Mesodermal cell (in vitro differentiated cells): Measurements from ENCODE around the gene EFHC1.

ENCODE experiments used
- H3K27ac ChIP-seq: 2 replicates; pipeline ENCODE4 v1.7.0; 2013; ENCODE audit warnings: mild to moderate bottlenecking, low read depth, low read length, moderate library complexity; ENCODE audit not compliant: severe bottlenecking
- H3K36me3 ChIP-seq: 2 replicates; pipeline ENCODE4 v1.7.1; 2013; ENCODE audit warnings: mild to moderate bottlenecking, low read length, moderate library complexity; ENCODE audit not compliant: control insufficient read depth, insufficient read depth
- H3K4me1 ChIP-seq: one replicate; pipeline ENCODE4 v1.7.1; 2013; ENCODE audit warnings: mild to moderate bottlenecking, low read length; ENCODE audit not compliant: insufficient read depth, control insufficient read depth, poor library complexity, severe bottlenecking
- H3K4me3 ChIP-seq: 2 replicates; pipeline ENCODE4 v1.7.0; 2013; ENCODE audit warnings: low read length, control low read depth, mild to moderate bottlenecking; ENCODE audit not compliant: insufficient read depth, poor library complexity, severe bottlenecking; ENCODE audit errors: extremely low read depth
- H3K9me3 ChIP-seq: 2 replicates; pipeline ENCODE4 v1.7.1; 2013; ENCODE audit warnings: mild to moderate bottlenecking, low read length, moderate library complexity; ENCODE audit not compliant: control insufficient read depth
- WGBS, 2 experiments: methylation state at CpG; one replicate each; pipeline ENCODE4 v1.1.5; 2013; ENCODE audit warnings: missing lambda C conversion rate in 2 of 2; ENCODE audit not compliant: insufficient coverage in 2 of 2; 5-methylcytosine and 5-hydroxymethylcytosine counted together

The EFHC1 gene

DNA sequence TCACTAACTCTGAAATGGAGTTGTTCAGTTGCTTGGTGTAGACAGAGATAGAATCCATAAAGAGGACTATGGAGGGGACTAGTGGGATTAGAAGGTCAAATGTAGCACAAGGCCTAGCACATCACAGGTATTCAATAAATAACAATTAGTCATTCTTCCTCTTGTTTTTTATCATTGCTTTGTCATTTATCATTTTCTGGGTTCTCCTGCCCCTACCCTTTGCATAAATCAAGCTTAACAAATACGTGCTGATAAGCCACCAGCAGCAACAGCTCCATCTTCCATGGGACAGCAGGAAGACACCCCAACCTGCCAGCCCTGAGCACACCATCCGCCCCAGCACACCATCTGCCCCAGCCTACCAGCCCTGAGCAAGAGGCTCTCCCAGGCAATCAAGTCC is 133.6 kb downstream of the EFHC1 start:
- H3K9me3 ChIP-seq = no peaks in the 10 kb centered on the region
- WGBS, 2 experiments = 88% methylated on average over 2 of the region's 2 CpGs; no CpG with 5 or more reads in 1 of the 2 experiments
- no peak overlapping the region for H3K4me3 ChIP-seq
- no peak overlapping the region for H3K27ac ChIP-seq
- H3K36me3 ChIP-seq = peaks cover 6% of the 10 kb centered on the region
- peaks cover 57% of the 10 kb centered on the region for H3K4me1 ChIP-seq

DNA sequence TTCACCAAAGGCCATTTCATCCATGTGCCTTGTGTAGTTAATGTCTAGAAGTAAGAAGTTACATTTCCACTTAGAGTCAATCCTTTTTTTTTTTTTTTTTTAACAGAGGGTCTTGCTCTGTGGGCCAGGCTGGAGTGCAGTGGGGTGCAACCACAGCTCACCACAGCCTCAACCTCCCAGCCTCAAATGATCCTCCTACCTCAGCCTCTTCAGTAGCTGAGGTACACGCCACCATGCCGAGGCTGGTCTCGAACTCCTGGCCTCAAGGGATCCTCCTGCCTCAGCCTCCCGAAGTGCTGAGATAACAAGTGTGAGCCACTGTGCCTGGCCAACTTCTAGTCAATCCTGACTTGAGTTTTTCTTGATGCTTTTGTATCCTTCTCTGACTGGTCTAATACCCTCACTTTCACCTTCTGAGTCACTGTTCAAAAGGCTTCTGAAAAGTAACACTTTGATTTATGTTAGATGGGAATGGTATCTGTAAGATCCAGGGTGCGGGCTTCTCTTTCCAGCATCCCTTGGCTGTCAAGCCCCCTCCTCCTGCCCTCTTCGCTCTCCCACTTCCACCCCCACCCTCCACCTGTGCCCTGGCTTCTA is 134.6 kb downstream of the EFHC1 start:
- no peaks in the 10 kb centered on the region for H3K9me3 ChIP-seq
- H3K27ac ChIP-seq = no peak overlapping the region
- peaks cover 14% of the 10 kb centered on the region for H3K36me3 ChIP-seq
- WGBS, 2 experiments = 96 to 98% methylated on average over 4 to 6 of the region's 6 CpGs
- no peak overlapping the region for H3K4me3 ChIP-seq
- H3K4me1 ChIP-seq = peaks cover 52% of the 10 kb centered on the region

DNA sequence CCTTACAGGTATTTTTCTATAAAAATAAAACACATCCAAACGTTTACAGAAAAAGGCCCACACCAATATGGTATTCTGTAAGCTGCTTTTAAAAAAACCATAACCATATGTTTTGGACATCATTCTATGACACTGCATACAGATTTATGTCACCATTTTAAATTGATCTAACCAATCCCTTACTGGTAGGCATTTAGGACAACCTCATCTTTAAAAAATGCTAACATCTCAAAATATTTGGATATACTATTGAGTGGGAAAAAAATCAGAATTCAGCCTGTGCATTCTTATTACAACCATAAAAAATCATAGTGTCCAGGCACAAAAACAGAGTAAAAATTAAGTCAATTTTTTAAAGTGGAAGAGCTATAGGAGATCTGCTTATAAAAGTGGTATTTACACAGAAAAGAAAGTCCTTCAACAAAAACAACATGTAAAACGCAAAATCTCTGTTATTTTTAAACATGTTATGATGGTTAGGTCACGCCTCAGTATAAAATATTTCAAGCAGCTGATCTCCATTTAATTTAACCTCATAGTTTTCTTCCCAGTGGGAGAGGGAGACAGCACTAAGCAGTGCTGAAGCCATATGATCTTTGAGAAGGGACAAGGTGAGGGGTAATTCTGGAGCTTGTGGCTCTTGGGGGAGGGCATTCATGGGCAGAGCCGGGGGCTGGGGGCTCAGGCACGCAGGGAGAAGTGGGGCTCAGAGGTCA is 135.5 kb downstream of the EFHC1 start:
- 94 to 100% methylated on average over 1 to 2 of the region's 5 CpGs for WGBS, 2 experiments
- Histone ChIP-seq H3K27ac (no peak overlapping the region), H3K9me3 (no peaks in the 10 kb centered on the region), H3K4me3 (no peak overlapping the region), H3K4me1 (peaks cover 43% of the 10 kb centered on the region), H3K36me3 (peaks cover 18% of the 10 kb centered on the region)

DNA sequence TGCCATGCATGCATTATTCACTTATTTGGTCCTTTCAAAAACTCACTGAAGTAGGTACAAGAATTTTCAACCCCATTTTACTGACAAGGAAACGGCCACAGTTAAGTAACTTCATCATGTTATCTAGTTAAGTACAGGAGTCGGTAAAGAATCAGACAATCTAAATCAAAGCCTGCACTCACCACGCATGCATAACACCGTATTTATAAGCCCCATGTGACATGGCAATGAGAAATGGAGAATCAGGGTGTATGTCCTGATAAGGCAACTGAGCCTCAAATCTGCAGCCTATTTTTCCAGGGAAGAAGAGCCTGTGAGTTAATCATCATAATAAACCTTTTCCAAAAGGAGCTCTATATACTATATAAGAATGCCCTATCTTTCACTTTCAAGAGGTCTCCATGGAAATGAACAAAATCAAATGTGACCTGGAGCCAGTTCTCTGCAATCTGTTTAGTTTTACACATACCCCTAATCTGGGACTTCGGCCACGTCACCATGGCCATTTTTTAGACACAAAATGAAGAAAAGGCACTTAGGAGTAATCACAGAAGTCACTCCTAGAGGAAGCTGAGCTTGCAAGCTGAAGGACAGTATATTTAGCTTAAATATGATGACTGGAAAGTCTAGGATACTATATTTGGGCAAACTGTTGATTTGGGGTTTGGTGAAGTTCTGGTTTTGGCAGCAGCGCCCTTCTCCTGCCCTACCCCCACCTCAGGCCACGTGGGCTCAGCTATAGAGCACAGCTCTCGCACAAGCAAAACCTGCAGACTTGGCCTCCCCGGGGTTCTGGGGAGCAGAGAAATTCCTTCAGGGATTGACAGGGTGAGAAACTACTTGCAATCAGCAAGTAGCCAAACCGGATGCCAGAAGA is 137.5 kb downstream of the EFHC1 start:
- H3K4me3 ChIP-seq = no peak overlapping the region

DNA sequence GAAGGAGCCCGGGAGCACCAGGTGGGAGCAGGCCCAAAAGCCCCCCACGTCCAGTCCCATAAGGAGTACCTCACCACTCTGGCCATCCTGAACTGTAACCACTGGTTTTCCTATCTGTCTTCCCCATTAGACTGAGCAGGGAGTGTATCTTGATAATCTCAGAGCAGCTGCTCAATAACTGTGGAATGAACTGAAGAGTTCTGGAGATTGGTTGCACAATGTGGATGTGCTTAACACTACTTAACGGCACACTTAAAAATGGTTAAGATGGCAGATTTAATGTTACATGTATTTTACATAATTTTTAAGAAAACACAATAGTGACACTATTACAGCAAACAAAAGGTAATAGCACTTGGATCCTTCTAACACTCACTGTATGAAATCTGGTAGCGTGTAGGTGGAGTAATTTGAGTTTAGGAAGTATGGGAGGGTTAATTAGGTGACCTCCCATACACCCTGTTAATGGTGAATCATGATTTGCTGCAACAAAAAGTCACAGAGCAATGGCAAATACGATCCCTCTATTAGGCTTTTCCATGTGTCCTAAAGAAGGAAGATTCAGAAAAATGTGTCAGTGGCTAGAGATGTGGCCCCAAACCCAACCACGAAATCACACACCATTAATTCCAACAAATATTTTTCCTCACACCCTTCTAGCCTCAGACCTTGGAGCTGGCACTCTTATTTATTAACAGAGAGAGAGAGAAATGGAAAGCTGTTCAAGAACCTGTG is 138.3 kb downstream of the EFHC1 start:
- Histone ChIP-seq H3K27ac (peak overlapping the region; percentile 52), H3K9me3 (no peaks in the 10 kb centered on the region), H3K4me1 (peaks cover 16% of the 10 kb centered on the region), H3K36me3 (peaks cover 30% of the 10 kb centered on the region), H3K4me3 (no peak overlapping the region)
- WGBS, 2 experiments = 58 to 64% methylated on average over 2 to 3 of the region's 6 CpGs

More for the DNA sequence above, 137.5 kb downstream of the EFHC1 start:
- Histone ChIP-seq H3K36me3 (peaks cover 27% of the 10 kb centered on the region), H3K4me1 (peaks cover 24% of the 10 kb centered on the region), H3K27ac (peak overlapping the region; percentile 52), H3K9me3 (no peaks in the 10 kb centered on the region)
- WGBS, 2 experiments = 52 to 72% methylated on average over 3 to 7 of the region's 11 CpGs

DNA sequence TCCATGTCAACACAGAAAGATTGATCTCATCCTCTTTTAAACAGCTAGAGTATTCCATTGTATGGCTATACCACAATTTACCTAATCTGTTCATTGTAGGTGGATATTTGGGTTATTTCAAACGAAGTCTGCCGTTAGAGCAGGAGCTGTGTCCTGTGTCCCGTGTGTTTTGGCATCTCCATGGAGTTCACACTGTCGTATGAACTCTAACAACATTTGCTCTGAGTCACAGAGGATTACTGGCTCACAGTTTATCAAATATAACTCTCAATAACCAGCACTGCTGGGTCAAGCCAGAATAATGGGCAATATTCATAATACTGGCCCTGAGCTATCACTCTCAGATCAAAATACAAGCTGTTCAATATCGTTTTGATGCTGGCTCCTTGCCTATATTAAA is 140.3 kb downstream of the EFHC1 start:
- Histone ChIP-seq H3K36me3 (peaks cover 28% of the 10 kb centered on the region), H3K4me3 (no peak overlapping the region), H3K27ac (no peak overlapping the region), H3K4me1 (peaks cover 15% of the 10 kb centered on the region), H3K9me3 (no peaks in the 10 kb centered on the region)
- 89% methylated on average over 4 to 5 of the region's 5 CpGs for WGBS, 2 experiments

DNA sequence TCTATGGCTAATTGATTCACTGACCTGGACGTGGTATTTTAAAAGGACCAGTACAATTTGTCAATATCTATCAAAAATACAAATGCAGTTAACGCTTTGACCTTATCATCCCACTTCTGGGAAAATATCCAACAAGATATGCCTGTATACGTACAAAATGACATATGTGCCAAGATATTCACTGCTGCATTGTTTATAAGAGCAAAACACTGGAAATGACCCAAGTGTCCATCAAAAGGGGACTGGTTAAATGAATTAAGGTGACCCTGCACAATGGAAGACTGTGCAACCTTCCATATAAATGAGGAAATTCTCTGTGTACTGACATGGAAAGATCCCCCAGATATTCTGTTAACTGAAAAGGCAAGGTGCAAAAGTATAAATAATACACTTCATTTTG is 142.8 kb downstream of the EFHC1 start:
- H3K36me3 ChIP-seq = peaks cover 28% of the 10 kb centered on the region
- H3K4me3 ChIP-seq = no peak overlapping the region
- H3K27ac ChIP-seq = no peak overlapping the region
- WGBS, 2 experiments = 69 to 90% methylated on average over 2 of the region's 3 CpGs
- no peaks in the 10 kb centered on the region for H3K9me3 ChIP-seq
- peaks cover 24% of the 10 kb centered on the region for H3K4me1 ChIP-seq

DNA sequence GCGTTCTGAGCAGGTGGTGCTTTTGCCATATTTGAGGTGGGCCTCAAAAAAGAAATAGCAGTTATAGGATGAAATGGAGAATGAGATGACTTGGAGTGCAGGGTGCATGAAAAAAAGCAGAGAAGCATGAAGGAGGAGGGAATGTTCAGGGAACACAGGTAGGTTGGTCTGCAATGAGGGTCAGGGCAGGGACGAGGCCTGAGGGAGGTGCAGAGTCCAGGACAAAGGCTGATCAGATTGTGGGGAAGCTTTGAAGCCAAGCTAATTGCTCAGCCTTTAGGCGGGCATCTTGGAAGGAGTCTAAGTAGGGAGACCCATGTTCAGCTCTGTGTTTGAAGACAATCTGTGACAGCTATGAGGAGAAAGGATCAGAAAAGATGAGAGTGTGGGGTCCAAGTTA is 144.7 kb downstream of the EFHC1 start:
- Histone ChIP-seq H3K27ac (no peak overlapping the region), H3K4me3 (no peak overlapping the region), H3K36me3 (peaks cover 19% of the 10 kb centered on the region), H3K4me1 (peaks cover 26% of the 10 kb centered on the region), H3K9me3 (no peaks in the 10 kb centered on the region)
- WGBS, 2 experiments = 92 to 94% methylated on average over 3 of the region's 3 CpGs

DNA sequence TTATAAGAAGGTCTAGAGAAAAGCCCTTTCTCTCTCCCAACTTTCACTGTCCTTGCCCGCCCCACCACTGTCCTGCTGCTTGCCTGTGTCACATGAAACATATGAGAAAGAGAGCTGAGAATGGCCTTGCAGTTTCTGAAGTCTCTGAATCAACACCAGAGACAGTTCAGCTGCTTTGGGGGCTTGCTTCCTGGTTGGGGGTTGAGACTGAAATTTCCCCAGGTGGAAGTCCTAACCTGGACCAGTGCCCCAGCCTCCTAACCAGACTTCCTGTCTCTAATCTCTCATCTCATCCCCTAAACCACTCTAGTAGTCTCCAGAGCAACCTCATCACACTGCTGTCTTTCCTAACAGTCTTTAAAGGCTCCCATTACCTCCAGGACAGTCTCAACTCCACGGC is 146.1 kb downstream of the EFHC1 start:
- Histone ChIP-seq H3K9me3 (no peaks in the 10 kb centered on the region), H3K27ac (no peak overlapping the region), H3K4me1 (peaks cover 35% of the 10 kb centered on the region), H3K36me3 (peaks cover 12% of the 10 kb centered on the region), H3K4me3 (no peak overlapping the region)
- 82 to 95% methylated on average over 1 to 2 of the region's 2 CpGs for WGBS, 2 experiments

DNA sequence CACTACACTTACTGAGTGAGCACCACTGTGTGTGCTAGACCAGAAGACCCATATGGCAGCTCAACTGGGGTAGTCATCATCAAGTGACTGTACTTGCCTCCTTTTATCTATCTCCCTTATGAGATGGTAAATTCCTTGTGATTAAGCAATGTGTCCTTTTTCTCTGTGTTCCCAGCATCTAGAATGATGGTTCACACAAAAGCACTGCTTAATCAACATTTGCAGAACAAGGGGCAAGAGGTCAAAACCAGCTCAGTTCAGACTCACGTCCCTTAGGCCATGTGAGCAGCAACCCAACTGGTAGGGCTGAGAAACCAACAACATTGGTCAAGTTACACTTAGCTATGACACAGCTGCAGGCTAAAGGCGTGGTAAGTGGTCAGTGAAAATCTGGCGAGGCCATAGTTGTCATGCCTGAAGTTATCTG is 146.7 kb downstream of the EFHC1 start:
- H3K27ac ChIP-seq = no peak overlapping the region
- H3K4me1 ChIP-seq = peaks cover 40% of the 10 kb centered on the region
- H3K4me3 ChIP-seq = no peak overlapping the region
- 53 to 78% methylated on average over 2 to 3 of the region's 3 CpGs for WGBS, 2 experiments
- H3K9me3 ChIP-seq = no peaks in the 10 kb centered on the region
- H3K36me3 ChIP-seq = peaks cover 12% of the 10 kb centered on the region
